ENCODE measurements around the gene ARHGAP23. TPM values are rescaled to one million over a fixed set of nuclear protein-coding genes. Genes with fewer than 3 reads are reported as not detected.

The ARHGAP23 gene
- total and polyA plus RNA-seq, 2 donors (not counting 3 experiments of a cell fraction or from before 2014, with no cell fraction given), result 25.4 to 190 TPM

DNA sequence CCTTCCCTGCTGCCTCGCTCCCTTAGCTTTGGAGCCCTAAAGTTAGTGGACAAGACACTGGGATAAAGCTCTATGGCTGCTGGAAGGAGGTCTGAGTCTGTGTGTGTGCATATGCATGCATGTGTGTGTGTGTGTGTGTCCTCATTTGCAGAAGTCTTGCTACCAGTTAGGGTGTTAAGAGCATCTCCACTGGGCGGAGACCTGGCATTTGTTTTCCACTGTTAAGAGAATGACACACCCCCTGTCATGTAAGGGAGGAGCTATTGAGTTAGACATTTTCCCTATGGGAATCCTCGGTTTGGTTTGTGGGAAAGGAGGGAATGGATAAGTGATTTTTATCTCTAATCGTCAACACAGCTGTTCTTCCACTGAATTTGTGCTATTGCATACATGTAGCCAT lies 24.8 kb upstream of the ARHGAP23 start:
- BruUV-seq (replicated peaks), result no TSS peak
- H3K27me3 ChIP-seq (ENCODE audit: control insufficient read depth in 2 of 2, insufficient read depth in 2 of 2, low read length in 2 of 2), result no peaks in the 10 kb centered on the region
- H3K4me3 ChIP-seq (replicated peaks in 1 of 3; ENCODE audit: insufficient read depth in 1 of 3, low read depth in 1 of 3, low read length in 3 of 3), result no peak overlapping the region
- H2AFZ ChIP-seq (ENCODE audit: low read depth, low read length), result no peak overlapping the region
- H3K4me1 ChIP-seq (ENCODE audit: control insufficient read depth, extremely low read depth, insufficient read depth, low read length), result no peaks in the 10 kb centered on the region
- no peaks in the 10 kb centered on the region for H3K79me2 ChIP-seq (ENCODE audit: control insufficient read depth, insufficient read depth, low read length)
- H3K4me2 ChIP-seq (ENCODE audit: insufficient read depth, low read length), result no peak overlapping the region
- no peaks in the 10 kb centered on the region for H3K9me1 ChIP-seq (replicated peaks; ENCODE audit: control insufficient read depth, extremely low read depth, insufficient read depth, low read length)
- H4K20me1 ChIP-seq (replicated peaks; ENCODE audit: control insufficient read depth, extremely low read depth, insufficient read depth, low read length), result no peaks in the 10 kb centered on the region
- intact Hi-C loops (cut with micrococcal nuclease) (no loop called here), dilution Hi-C loops (cut with MboI; ENCODE audit: extremely low pct_ligation_motif_present, low sequenced_read_pairs) (no loop called here)
- FAIRE-seq (no peak), DNase-seq (ENCODE audit: low read depth, low spot score) (no peak)
- no peak overlapping the region for H3K9ac ChIP-seq (replicated peaks; ENCODE audit: extremely low read depth, insufficient read depth, low read length)
- TF ChIP-seq JUN (IDR thresholded peaks at IDR 0.05; ENCODE audit: borderline replicate concordance, insufficient read depth, insufficient read length, low read depth) (no peak), EZH2 (IDR thresholded peaks at IDR 0.05; ENCODE audit: borderline replicate concordance, low read depth, low read length, severe bottlenecking) (no peak), MYC (IDR thresholded peaks at IDR 0.05; ENCODE audit: low read depth, low read length) (no peak), POLR2A (IDR thresholded peaks at IDR 0.05; ENCODE audit: low read depth, low read length) (no peak), GATA2 (IDR thresholded peaks at IDR 0.05; ENCODE audit: insufficient read depth, insufficient read length, low read depth, low read length) (no peak), POLR2AphosphoS5 (IDR thresholded peaks at IDR 0.05; ENCODE audit: insufficient read depth, low read depth, low read length) (no peak)
- TF ChIP-seq, protein P1, sequence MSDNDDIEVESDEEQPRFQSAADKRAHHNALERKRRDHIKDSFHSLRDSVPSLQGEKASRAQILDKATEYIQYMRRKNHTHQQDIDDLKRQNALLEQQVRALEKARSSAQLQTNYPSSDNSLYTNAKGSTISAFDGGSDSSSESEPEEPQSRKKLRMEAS (IDR thresholded peaks at IDR 0.05; ENCODE audit: insufficient read depth, insufficient read length), result no peak
- TF ChIP-seq, protein P2, sequence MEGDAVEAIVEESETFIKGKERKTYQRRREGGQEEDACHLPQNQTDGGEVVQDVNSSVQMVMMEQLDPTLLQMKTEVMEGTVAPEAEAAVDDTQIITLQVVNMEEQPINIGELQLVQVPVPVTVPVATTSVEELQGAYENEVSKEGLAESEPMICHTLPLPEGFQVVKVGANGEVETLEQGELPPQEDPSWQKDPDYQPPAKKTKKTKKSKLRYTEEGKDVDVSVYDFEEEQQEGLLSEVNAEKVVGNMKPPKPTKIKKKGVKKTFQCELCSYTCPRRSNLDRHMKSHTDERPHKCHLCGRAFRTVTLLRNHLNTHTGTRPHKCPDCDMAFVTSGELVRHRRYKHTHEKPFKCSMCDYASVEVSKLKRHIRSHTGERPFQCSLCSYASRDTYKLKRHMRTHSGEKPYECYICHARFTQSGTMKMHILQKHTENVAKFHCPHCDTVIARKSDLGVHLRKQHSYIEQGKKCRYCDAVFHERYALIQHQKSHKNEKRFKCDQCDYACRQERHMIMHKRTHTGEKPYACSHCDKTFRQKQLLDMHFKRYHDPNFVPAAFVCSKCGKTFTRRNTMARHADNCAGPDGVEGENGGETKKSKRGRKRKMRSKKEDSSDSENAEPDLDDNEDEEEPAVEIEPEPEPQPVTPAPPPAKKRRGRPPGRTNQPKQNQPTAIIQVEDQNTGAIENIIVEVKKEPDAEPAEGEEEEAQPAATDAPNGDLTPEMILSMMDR (IDR thresholded peaks at IDR 0.05; ENCODE audit: extremely low read depth in 1 of 2, insufficient read depth in 1 of 2, low read depth in 1 of 2, low read length in 2 of 2), result no peak
- ChIA-PET CTCF (interaction anchor here (0.8 to 2.4 kb wide), 5 partner anchors 8 to 54 kb away, joined by 3 to 14 read pairs (median 4); partner anchors contain the start of gene SOCS7), POLR2A (no interaction called here)
- H3K36me3 ChIP-seq (ENCODE audit: control insufficient read depth in 2 of 2, extremely low read depth in 1 of 2, insufficient read depth in 2 of 2, low read length in 2 of 2), result peaks cover 0 to 2% of the 10 kb centered on the region in 2 experiments
- no peaks in the 10 kb centered on the region for H3K9me3 ChIP-seq (replicated peaks; ENCODE audit: control insufficient read depth, insufficient read depth, low read length)
- no peak overlapping the region for H3K27ac ChIP-seq (ENCODE audit: insufficient read depth, low read depth, low read length)
